Uterus (tissue), 4 donors: ENCODE results near the gene GNPTAB. TPM values are rescaled to one million over a fixed set of nuclear protein-coding genes. Genes with fewer than 3 reads are reported as not detected.
"Not testable (repeated sequence)": the region's sequence is repeated elsewhere in the genome, so short reads cannot be mapped to it uniquely, and the experiment has no call there.

ENCODE experiments used
- DNase-seq, 2 donors: peaks; one replicate each; pipeline ENCODE4 v3.0.0-alpha.2; 2019 to 2020
- H3K27ac ChIP-seq, 2 donors: fragments of 200-600 bp; sonication (generic); 1 replicate in 1 of 2; 2 replicates in 1 of 2; pipeline ENCODE4 v1.5.1; 2016 to 2018
- H3K27me3 ChIP-seq, 2 donors: fragments of 200-600 bp; sonication (generic); one replicate each; pipeline ENCODE4 v1.5.1; 2018 to 2019; ENCODE audit warnings: control low read depth in 1 of 2
- H3K36me3 ChIP-seq, 2 donors: fragments of 200-600 bp; sonication (generic); one replicate each; pipeline ENCODE4 v1.5.1; 2019; ENCODE audit warnings: control low read depth in 1 of 2
- H3K4me1 ChIP-seq, 2 donors: fragments of 200-600 bp; sonication (generic); one replicate each; pipeline ENCODE4 v1.5.1; 2018 to 2019; ENCODE audit warnings: control low read depth in 1 of 2
- H3K4me3 ChIP-seq, 2 donors: fragments of 200-600 bp; sonication (generic); 1 replicate in 1 of 2; 2 replicates in 1 of 2; pipeline ENCODE4 v1.5.1; 2018 to 2019; ENCODE audit warnings: mild to moderate bottlenecking in 1 of 2
- H3K9me3 ChIP-seq, 2 donors: fragments of 200-600 bp; sonication (generic); one replicate each; pipeline ENCODE4 v1.5.1; 2019; ENCODE audit warnings: control low read depth in 1 of 2
- CTCF ChIP-seq, 4 experiments: fragments of 200-600 bp in 2 of 4; fragments of 450-650 bp in 2 of 4; sonication (generic) in 2 of 4; IDR thresholded peaks; one replicate each; pipeline ENCODE4 v1.5.1; 2016 to 2019; ENCODE audit warnings: antibody characterized with exemption in 4 of 4, mild to moderate bottlenecking in 2 of 4, moderate library complexity in 1 of 4
- POLR2A ChIP-seq, 2 donors: fragments of 450-650 bp; IDR thresholded peaks; one replicate each; pipeline ENCODE4 v1.6.1; 2016; ENCODE audit warnings: antibody characterized with exemption in 2 of 2, mild to moderate bottlenecking in 1 of 2, moderate library complexity in 1 of 2
- intact Hi-C: fragments of 100-400 bp; cut with DNase I; formaldehyde crosslinking; loops from one replicate; pipeline ENCODE4 v1.15.1; 2023; ENCODE audit warnings: low total_unique reads
- total RNA-seq, 4 donors: library from RNA; depleted of rRNA in 3 of 4; stranded (reverse); fragments of >200 nt in 3 of 4; gene quantifications; one replicate each; pipeline versions ENCODE4 v1.1.0 to v1.2.4, GENCODE V29; 2014 to 2023
- donor health status: DM: yes; HTN: yes; CAD: no.

GNPTAB gene
- total RNA-seq, 4 donors from 2014 or later, result 3.8 to 38.7 (median 26.1) TPM

DNA sequence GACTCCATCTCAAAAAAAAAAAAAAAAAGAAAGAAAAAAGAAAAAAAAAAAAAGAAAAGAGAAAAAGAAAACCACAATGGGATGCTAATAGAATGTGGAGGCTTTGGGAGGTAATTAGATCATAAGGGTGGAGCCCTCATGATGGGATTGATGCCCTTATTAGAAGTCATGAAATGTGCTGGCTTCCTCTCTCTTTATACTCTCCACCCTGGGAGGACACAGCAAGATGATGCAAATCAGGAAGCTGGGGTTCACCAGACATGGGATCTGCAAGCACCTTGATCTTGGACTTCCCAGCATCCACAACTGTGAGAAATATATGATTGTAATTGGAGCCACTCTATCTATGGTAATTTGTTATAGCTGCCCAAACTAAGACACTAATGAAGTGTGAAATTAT is 33.2 kb upstream of the GNPTAB start:
- intact Hi-C loops, result no loop called here

DNA sequence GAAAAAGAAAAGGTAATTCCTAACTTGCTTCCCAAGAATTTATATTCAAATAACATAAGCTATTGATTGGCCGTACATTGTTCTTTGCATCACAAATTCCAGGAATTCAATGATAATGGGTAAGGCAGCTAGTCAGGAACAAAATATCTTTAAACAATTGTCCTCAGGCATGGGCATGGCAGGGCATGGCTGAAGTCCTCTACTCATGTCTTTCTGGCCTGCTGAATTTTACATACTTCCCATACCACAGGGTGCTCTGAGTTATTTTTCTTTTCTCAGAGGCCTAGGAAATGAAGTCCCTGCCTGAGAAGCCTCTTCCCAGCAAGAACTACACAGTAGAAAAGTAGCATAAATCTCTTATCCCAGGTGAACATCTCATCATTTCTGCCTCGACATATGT is 31.5 kb upstream of the GNPTAB start:
- intact Hi-C loops, result no loop called here
- no peak overlapping the region for H3K27ac ChIP-seq
- H3K4me3 ChIP-seq, result no peak overlapping the region
- no peaks in the 10 kb centered on the region for H3K36me3 ChIP-seq
- no peaks in the 10 kb centered on the region for H3K27me3 ChIP-seq
- TF ChIP-seq POLR2A (IDR thresholded peaks at IDR 0.05) (no peak), CTCF (IDR thresholded peaks at IDR 0.05) (no peak)
- DNase-seq, result no peak
- no peaks in the 10 kb centered on the region for H3K4me1 ChIP-seq
- H3K9me3 ChIP-seq, result no peaks in the 10 kb centered on the region

More for the DNA sequence above, 33.2 kb upstream of the GNPTAB start:
- no peaks in the 10 kb centered on the region for H3K9me3 ChIP-seq
- H3K27me3 ChIP-seq, result no peaks in the 10 kb centered on the region
- no peak overlapping the region for H3K27ac ChIP-seq
- TF ChIP-seq POLR2A (IDR thresholded peaks at IDR 0.05), result no peak
- no peak for TF ChIP-seq CTCF (IDR thresholded peaks at IDR 0.05)
- no peak for DNase-seq
- no peaks in the 10 kb centered on the region for H3K36me3 ChIP-seq
- H3K4me3 ChIP-seq, result no peak overlapping the region
- no peaks in the 10 kb centered on the region for H3K4me1 ChIP-seq

DNA sequence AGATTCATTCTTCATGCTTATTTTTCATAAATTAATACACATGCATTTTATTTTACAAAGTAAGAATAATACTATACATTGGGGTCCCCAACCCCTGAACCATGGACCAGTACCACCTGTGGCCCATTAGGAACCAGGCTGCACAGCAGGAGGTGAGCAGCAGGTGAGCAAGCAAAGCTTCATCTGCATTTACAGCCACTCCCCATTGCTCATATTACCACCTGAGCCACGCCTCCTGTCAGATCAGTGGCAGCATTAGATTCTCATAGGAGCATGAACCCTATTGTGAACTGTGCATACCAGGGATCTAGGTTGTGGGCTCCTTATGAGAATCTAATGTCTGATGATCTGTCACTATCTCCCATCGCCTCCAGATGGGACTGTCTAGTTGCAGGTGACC is 30.9 kb upstream of the GNPTAB start:
- H3K9me3 ChIP-seq, H3K4me1 ChIP-seq, H3K36me3 ChIP-seq, H3K27me3 ChIP-seq, intact Hi-C loops, DNase-seq, H3K27ac ChIP-seq, H3K4me3 ChIP-seq: not testable (repeated sequence)

- Histone ChIP-seq H3K4me1 (no peaks in the 10 kb centered on the region), H3K27ac (no peak overlapping the region), H3K27me3 (no peaks in the 10 kb centered on the region), H3K9me3 (no peaks in the 10 kb centered on the region), H3K4me3 (no peak overlapping the region), H3K36me3 (no peaks in the 10 kb centered on the region)
- no peak for DNase-seq
- TF ChIP-seq POLR2A (IDR thresholded peaks at IDR 0.05) (no peak), CTCF (IDR thresholded peaks at IDR 0.05) (no peak)
- intact Hi-C loops, result no loop called here
These were observed 29.2 kb upstream of the GNPTAB start for GRCh38 chr12:101859664-101860607.

- Histone ChIP-seq H3K36me3 (no peaks in the 10 kb centered on the region), H3K27ac (no peak overlapping the region), H3K4me3 (no peak overlapping the region), H3K27me3 (no peaks in the 10 kb centered on the region), H3K4me1 (no peaks in the 10 kb centered on the region), H3K9me3 (no peaks in the 10 kb centered on the region)
- intact Hi-C loops, result no loop called here
- TF ChIP-seq CTCF (IDR thresholded peaks at IDR 0.05) (no peak), POLR2A (IDR thresholded peaks at IDR 0.05) (no peak)
- no peak for DNase-seq
These were observed 27.6 kb upstream of the GNPTAB start for GRCh38 chr12:101858361-101858760.
